ENCODE measurements around the gene ELMOD1.

Gene ELMOD1

GRCh38 chr11:107651672-107652071 lies 60.7 kb downstream of the ELMOD1 start:
- ATAC-seq = no peak

GRCh38 chr11:107653076-107653475 lies 62.1 kb downstream of the ELMOD1 start:
- ATAC-seq = no peak

GRCh38 chr11:107655602-107656001 lies 64.7 kb downstream of the ELMOD1 start:
- no peak for ATAC-seq

GRCh38 chr11:107659310-107659709 lies 68.4 kb downstream of the ELMOD1 start:
- no peak for ATAC-seq

- no peak for ATAC-seq
Measured at GRCh38 chr11:107660066-107660465, 69.1 kb downstream of the ELMOD1 start.

GRCh38 chr11:107661656-107662055 lies 70.7 kb downstream of the ELMOD1 start:
- no peak for ATAC-seq

GRCh38 chr11:107665018-107665417 lies 74.1 kb downstream of the ELMOD1 start:
- no peak for ATAC-seq

GRCh38 chr11:107666911-107667613 lies 76.1 kb downstream of the ELMOD1 start:
- no peak for ATAC-seq

GRCh38 chr11:107669191-107669740 lies 78.3 kb downstream of the ELMOD1 start:
- ATAC-seq = no peak

GRCh38 chr11:107669893-107670601 lies 79.1 kb downstream of the ELMOD1 start:
- ATAC-seq = no peak

GRCh38 chr11:107675902-107676301 lies 85.0 kb downstream of the ELMOD1 start:
- no peak for ATAC-seq

GRCh38 chr11:107676336-107677057 lies 85.5 kb downstream of the ELMOD1 start:
- no peak for ATAC-seq

GRCh38 chr11:107677924-107678631 lies 87.1 kb downstream of the ELMOD1 start:
- ATAC-seq = no peak

GRCh38 chr11:107678632-107678971 lies 87.7 kb downstream of the ELMOD1 start:
- no peak for ATAC-seq

- ATAC-seq = no peak
Measured at GRCh38 chr11:107679255-107680024, 88.5 kb downstream of the ELMOD1 start.

- ATAC-seq = no peak
Measured at GRCh38 chr11:107682171-107682570, 91.2 kb downstream of the ELMOD1 start.

- no peak for ATAC-seq
Measured at GRCh38 chr11:107682572-107682971, 91.6 kb downstream of the ELMOD1 start.

GRCh38 chr11:107683061-107683460 lies 92.1 kb downstream of the ELMOD1 start:
- ATAC-seq = no peak

GRCh38 chr11:107683807-107684206 lies 92.9 kb downstream of the ELMOD1 start:
- no peak for ATAC-seq

- ATAC-seq = no peak
Measured at GRCh38 chr11:107688322-107688918, 97.5 kb downstream of the ELMOD1 start.

Data from activated CD4-positive, CD25-positive, alpha-beta regulatory T cell treated with anti-CD3 and anti-CD28 coated beads, Interleukin-2, amount 50 U/mL, for 24 hours (primary cell).